ENCODE data around the gene MSMO1.
A peak's percentile ranks its signal among the peaks of the same experiment; 100 is the strongest.

The MSMO1 gene

GRCh38 chr4:165360041-165360695, 32.7 kb downstream of the MSMO1 start:
- no peak for DNase-seq

GRCh38 chr4:165360985-165361670, 33.7 kb downstream of the MSMO1 start:
- no peak for TF ChIP-seq POLR2A (IDR thresholded peaks at IDR 0.05; ENCODE audit: low read length)
- no peak for TF ChIP-seq GATA1 (IDR thresholded peaks at IDR 0.05; ENCODE audit: low read depth, low read length)
- no peak for DNase-seq

More at GRCh38 chr4:165360041-165360695, 32.7 kb downstream of the MSMO1 start:
- TF ChIP-seq POLR2A (IDR thresholded peaks at IDR 0.05; ENCODE audit: low read length) = no peak
- TF ChIP-seq GATA1 (IDR thresholded peaks at IDR 0.05; ENCODE audit: low read depth, low read length) = no peak

- no peak for DNase-seq
- no peak for TF ChIP-seq GATA1 (IDR thresholded peaks at IDR 0.05; ENCODE audit: low read depth, low read length)
- no peak for TF ChIP-seq POLR2A (IDR thresholded peaks at IDR 0.05; ENCODE audit: low read length)
Observed at GRCh38 chr4:165361810-165362209, 34.3 kb downstream of the MSMO1 start.

- no peak for DNase-seq
- TF ChIP-seq POLR2A (IDR thresholded peaks at IDR 0.05; ENCODE audit: low read length) = no peak
- TF ChIP-seq GATA1 (IDR thresholded peaks at IDR 0.05; ENCODE audit: low read depth, low read length) = no peak
Observed at GRCh38 chr4:165364452-165365080, 37.1 kb downstream of the MSMO1 start.

- TF ChIP-seq GATA1 (IDR thresholded peaks at IDR 0.05; ENCODE audit: low read depth, low read length) (no peak), POLR2A (IDR thresholded peaks at IDR 0.05; ENCODE audit: low read length) (no peak)
Observed at GRCh38 chr4:165367040-165367439, 39.6 kb downstream of the MSMO1 start.

GRCh38 chr4:165368114-165368513, 40.6 kb downstream of the MSMO1 start:
- no peak for TF ChIP-seq GATA1 (IDR thresholded peaks at IDR 0.05; ENCODE audit: low read depth, low read length)
- no peak for TF ChIP-seq POLR2A (IDR thresholded peaks at IDR 0.05; ENCODE audit: low read length)
- no peak for DNase-seq

More at GRCh38 chr4:165367040-165367439, 39.6 kb downstream of the MSMO1 start:
- DNase-seq = no peak

GRCh38 chr4:165368567-165368966, 41.1 kb downstream of the MSMO1 start:
- DNase-seq = no peak
- TF ChIP-seq POLR2A (IDR thresholded peaks at IDR 0.05; ENCODE audit: low read length) (no peak), GATA1 (IDR thresholded peaks at IDR 0.05; ENCODE audit: low read depth, low read length) (no peak)

GRCh38 chr4:165369522-165369921, 42.1 kb downstream of the MSMO1 start:
- no peak for DNase-seq
- TF ChIP-seq GATA1 (IDR thresholded peaks at IDR 0.05; ENCODE audit: low read depth, low read length) = no peak
- no peak for TF ChIP-seq POLR2A (IDR thresholded peaks at IDR 0.05; ENCODE audit: low read length)

- no peak for TF ChIP-seq GATA1 (IDR thresholded peaks at IDR 0.05; ENCODE audit: low read depth, low read length)
- TF ChIP-seq POLR2A (IDR thresholded peaks at IDR 0.05; ENCODE audit: low read length) = no peak
- no peak for DNase-seq
Observed at GRCh38 chr4:165370530-165370929, 43.1 kb downstream of the MSMO1 start.

GRCh38 chr4:165375465-165375864, 48.0 kb downstream of the MSMO1 start:
- no peak for DNase-seq
- TF ChIP-seq GATA1 (IDR thresholded peaks at IDR 0.05; ENCODE audit: low read depth, low read length) = no peak
- no peak for TF ChIP-seq POLR2A (IDR thresholded peaks at IDR 0.05; ENCODE audit: low read length)

GRCh38 chr4:165378398-165378744, 50.9 kb downstream of the MSMO1 start:
- DNase-seq = no peak
- TF ChIP-seq GATA1 (IDR thresholded peaks at IDR 0.05; ENCODE audit: low read depth, low read length) = no peak
- no peak for TF ChIP-seq POLR2A (IDR thresholded peaks at IDR 0.05; ENCODE audit: low read length)

GRCh38 chr4:165378745-165379677, 51.5 kb downstream of the MSMO1 start, which contains the start of gene CPE:
CPE (plus strand) TSS chr4:165379008; CDS start chr4:165379222, 214 bp downstream.
- peak; percentile 45 for DNase-seq

GRCh38 chr4:165379678-165380064, 52.2 kb downstream of the MSMO1 start:
- no peak for DNase-seq
- no peak for TF ChIP-seq POLR2A (IDR thresholded peaks at IDR 0.05; ENCODE audit: low read length)
- no peak for TF ChIP-seq GATA1 (IDR thresholded peaks at IDR 0.05; ENCODE audit: low read depth, low read length)

More at GRCh38 chr4:165378745-165379677, 51.5 kb downstream of the MSMO1 start, which contains the start of gene CPE:
- no peak for TF ChIP-seq GATA1 (IDR thresholded peaks at IDR 0.05; ENCODE audit: low read depth, low read length)
- TF ChIP-seq POLR2A (IDR thresholded peaks at IDR 0.05; ENCODE audit: low read length) = no peak

All from erythroblast (primary cell).